HEK293 (cell line): Measurements from ENCODE around the gene PPIL3.

Experiments used
- GLI2 ChIP-seq: fragments of 450-650 bp; formaldehyde crosslinking; IDR thresholded peaks from 2 replicates; pipeline ENCODE4; 2017; ENCODE audit warnings: missing biosample characterization, missing genetic modification characterization, low read depth, borderline replicate concordance
- MZF1 ChIP-seq: fragments of 450-650 bp; formaldehyde crosslinking; IDR thresholded peaks from 2 replicates; pipeline ENCODE4 v1.5.1; 2017; ENCODE audit warnings: missing biosample characterization, missing genetic modification characterization, borderline replicate concordance
- PATZ1 ChIP-seq: fragments of 450-650 bp; formaldehyde crosslinking; IDR thresholded peaks from 2 replicates; pipeline ENCODE4 v1.5.1; 2016; ENCODE audit warnings: missing biosample characterization, missing genetic modification characterization
- PRDM10 ChIP-seq: fragments of 450-650 bp; formaldehyde crosslinking; IDR thresholded peaks from 2 replicates; pipeline ENCODE4 v1.5.1; 2016; ENCODE audit warnings: missing biosample characterization, missing genetic modification characterization
- ZFHX2 ChIP-seq: fragments of 450-650 bp; formaldehyde crosslinking; conservative IDR thresholded peaks from 2 replicates; pipeline ENCODE4 v1.5.1; 2016; ENCODE audit warnings: missing biosample characterization, missing genetic modification characterization
- ZNF175 ChIP-seq: fragments of 450-650 bp; formaldehyde crosslinking; IDR thresholded peaks from 2 replicates; pipeline ENCODE4 v1.5.1; 2016; ENCODE audit warnings: missing biosample characterization, missing genetic modification characterization
- ZNF2 ChIP-seq: fragments of 450-650 bp; formaldehyde crosslinking; IDR thresholded peaks from 2 replicates; pipeline ENCODE4 v1.5.1; 2016; ENCODE audit warnings: missing biosample characterization, missing genetic modification characterization
- ZNF639 ChIP-seq: fragments of 450-650 bp; formaldehyde crosslinking; IDR thresholded peaks from 2 replicates; pipeline ENCODE4 v1.5.1; 2016; ENCODE audit warnings: missing biosample characterization, missing genetic modification characterization
- ZNF792 ChIP-seq: fragments of 450-650 bp; formaldehyde crosslinking; IDR thresholded peaks from 2 replicates; pipeline ENCODE4 v1.5.1; 2016; ENCODE audit warnings: missing biosample characterization, missing genetic modification characterization
- TF ChIP-seq, protein P1 (sequence below): fragments of 450-650 bp; formaldehyde crosslinking; IDR thresholded peaks from 2 replicates; pipeline ENCODE4 v1.5.1; 2016; ENCODE audit warnings: missing biosample characterization, missing genetic modification characterization

DNA sequence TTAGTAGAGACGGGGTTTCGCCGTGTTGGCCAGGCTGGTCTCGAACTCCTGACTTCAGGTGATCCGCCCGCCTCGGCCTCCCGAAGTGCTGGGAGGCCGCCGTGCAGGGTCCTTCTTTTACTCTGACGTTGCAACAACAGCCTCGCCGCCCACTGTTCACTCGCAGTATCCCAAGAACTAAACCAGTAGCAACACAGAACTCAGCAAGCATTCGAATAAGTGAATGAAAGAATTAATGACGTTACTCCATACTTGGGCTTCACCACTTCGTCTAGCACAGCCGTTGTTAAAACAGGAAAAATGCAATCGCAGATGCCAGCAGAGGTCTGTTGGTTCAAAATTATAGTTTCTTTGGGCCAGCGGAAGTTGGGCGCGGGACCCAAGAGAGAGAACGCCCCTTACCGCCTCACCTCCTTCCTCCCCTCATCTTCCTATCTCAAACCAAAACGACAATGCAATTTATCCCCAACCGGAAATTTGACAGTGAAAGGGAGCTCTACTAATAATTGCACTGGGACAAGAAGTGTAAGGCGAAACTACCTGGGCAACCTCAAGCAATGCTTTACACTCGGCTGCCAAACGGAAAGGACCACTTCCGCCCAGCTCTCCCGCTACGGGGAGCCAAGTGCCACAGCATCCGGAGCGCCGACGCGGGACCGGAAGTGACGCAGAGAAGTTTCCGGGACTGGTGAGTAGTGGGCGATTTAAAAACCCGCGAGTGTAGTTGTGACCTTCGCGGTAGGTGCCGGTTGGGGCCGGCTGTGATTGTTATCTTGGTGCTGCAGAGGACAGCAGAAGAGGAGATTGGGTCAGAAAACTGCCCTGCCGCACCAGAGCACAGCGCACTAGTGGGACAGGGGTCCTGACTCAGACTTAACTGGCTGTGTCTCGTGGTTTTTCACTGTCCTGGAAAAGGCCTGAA, at the start of gene PPIL3, which contains the start of gene NIF3L1:
- TF ChIP-seq, protein P1, sequence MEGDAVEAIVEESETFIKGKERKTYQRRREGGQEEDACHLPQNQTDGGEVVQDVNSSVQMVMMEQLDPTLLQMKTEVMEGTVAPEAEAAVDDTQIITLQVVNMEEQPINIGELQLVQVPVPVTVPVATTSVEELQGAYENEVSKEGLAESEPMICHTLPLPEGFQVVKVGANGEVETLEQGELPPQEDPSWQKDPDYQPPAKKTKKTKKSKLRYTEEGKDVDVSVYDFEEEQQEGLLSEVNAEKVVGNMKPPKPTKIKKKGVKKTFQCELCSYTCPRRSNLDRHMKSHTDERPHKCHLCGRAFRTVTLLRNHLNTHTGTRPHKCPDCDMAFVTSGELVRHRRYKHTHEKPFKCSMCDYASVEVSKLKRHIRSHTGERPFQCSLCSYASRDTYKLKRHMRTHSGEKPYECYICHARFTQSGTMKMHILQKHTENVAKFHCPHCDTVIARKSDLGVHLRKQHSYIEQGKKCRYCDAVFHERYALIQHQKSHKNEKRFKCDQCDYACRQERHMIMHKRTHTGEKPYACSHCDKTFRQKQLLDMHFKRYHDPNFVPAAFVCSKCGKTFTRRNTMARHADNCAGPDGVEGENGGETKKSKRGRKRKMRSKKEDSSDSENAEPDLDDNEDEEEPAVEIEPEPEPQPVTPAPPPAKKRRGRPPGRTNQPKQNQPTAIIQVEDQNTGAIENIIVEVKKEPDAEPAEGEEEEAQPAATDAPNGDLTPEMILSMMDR (tag by site-specific recombination) = no peak
- no peak for TF ChIP-seq ZNF792
- TF ChIP-seq PRDM10 = peak; percentile 94
- peak; percentile 53; the same call in 1 of the 2 replicates for TF ChIP-seq ZFHX2 (tag by site-specific recombination)
- no peak for TF ChIP-seq ZNF175 (tag by site-specific recombination)
- TF ChIP-seq MZF1 = peak; percentile 74
- TF ChIP-seq ZNF2 (tag by site-specific recombination) = peak; percentile 89
- no peak for TF ChIP-seq GLI2 (tag by site-specific recombination)
- peak; percentile 69; the same call in 1 of the 2 replicates for TF ChIP-seq PATZ1 (tag by site-specific recombination)
- peak; percentile 73 for TF ChIP-seq ZNF639 (tag by site-specific recombination)
